Ectodermal cell (in vitro differentiated cells): ENCODE measurements around the gene PDCD7.
"Not testable (repeated sequence)": the region's sequence is repeated elsewhere in the genome, so short reads cannot be mapped to it uniquely, and the experiment has no call there.

ENCODE experiments used
- H3K27ac ChIP-seq: 2 replicates; pipeline ENCODE4 v1.7.0; 2013; ENCODE audit warnings: mild to moderate bottlenecking, low read depth, low read length; ENCODE audit not compliant: insufficient read depth, poor library complexity, severe bottlenecking
- H3K27me3 ChIP-seq: 2 replicates; pipeline ENCODE4 v1.7.0; 2013; ENCODE audit warnings: mild to moderate bottlenecking, low read length; ENCODE audit not compliant: insufficient read depth, control insufficient read depth, poor library complexity, severe bottlenecking
- H3K36me3 ChIP-seq: one replicate; pipeline ENCODE4 v1.7.0; 2013; ENCODE audit warnings: low read length; ENCODE audit not compliant: control insufficient read depth, insufficient read depth
- H3K4me1 ChIP-seq: one replicate; pipeline ENCODE4 v1.7.0; 2013; ENCODE audit warnings: low read length; ENCODE audit not compliant: control insufficient read depth, insufficient read depth
- H3K4me3 ChIP-seq: 2 replicates; pipeline ENCODE4 v1.7.0; 2013; ENCODE audit warnings: low read depth, low read length, control low read depth; ENCODE audit not compliant: insufficient read depth
- H3K9me3 ChIP-seq: 2 replicates; pipeline ENCODE4 v1.7.0; 2013; ENCODE audit warnings: mild to moderate bottlenecking, low read length, moderate library complexity; ENCODE audit not compliant: control insufficient read depth
- WGBS, 2 experiments: methylation state at CpG; one replicate each; pipeline ENCODE4 v1.1.7; 2013; ENCODE audit warnings: missing lambda C conversion rate in 2 of 2; 5-methylcytosine and 5-hydroxymethylcytosine counted together

The PDCD7 gene

DNA sequence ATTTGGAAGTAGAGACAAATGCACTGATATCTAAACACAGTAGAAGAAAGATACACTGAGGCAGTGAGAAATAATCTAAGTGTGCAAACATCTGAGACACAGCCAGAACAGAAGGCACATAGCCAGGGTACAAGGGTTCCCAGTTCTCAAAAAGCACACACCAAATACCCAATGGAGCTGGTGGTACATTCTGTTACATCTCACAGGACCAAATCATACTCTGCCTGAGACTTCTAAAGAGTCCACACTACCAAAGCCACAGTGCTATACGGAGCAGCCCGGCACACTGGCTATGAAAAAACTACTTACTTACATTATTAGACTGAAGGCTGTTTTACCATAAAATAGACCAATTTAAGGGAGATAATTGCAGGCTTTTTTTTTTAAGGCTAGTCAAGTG is 32.3 kb upstream of the PDCD7 start:
- 98 to 100% methylated on average over 2 of the region's 2 CpGs for WGBS, 2 experiments
- peaks cover 13% of the 10 kb centered on the region for H3K36me3 ChIP-seq

DNA sequence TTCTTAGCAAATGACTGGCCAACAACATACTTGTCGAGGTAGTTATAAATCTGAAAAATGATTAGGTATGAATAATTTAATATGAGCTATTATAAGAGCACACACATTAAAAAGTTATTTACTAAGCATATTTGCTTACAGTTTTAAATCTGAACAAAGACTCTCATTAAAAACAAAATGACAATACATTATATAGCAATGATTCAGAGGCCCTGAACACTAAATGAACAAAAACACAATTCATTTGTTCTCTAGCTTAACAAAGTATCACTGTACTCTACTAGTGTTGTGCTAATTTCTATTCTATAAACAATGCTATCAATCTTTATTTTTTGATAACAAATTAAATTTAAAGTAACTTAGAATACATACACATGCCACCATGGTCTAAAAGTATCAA is 30.5 kb upstream of the PDCD7 start:
- peaks cover 16% of the 10 kb centered on the region for H3K36me3 ChIP-seq
- H3K27me3 ChIP-seq, result no peaks in the 10 kb centered on the region
- H3K27ac ChIP-seq, result no peak overlapping the region
- no CpG with 5 or more reads among the region's 1 CpG for WGBS, 2 experiments
- H3K9me3 ChIP-seq, result no peaks in the 10 kb centered on the region
- H3K4me3 ChIP-seq, result no peak overlapping the region
- H3K4me1 ChIP-seq, result no peaks in the 10 kb centered on the region

More for the DNA sequence above, 32.3 kb upstream of the PDCD7 start:
- H3K4me1 ChIP-seq, result no peaks in the 10 kb centered on the region
- no peak overlapping the region for H3K4me3 ChIP-seq
- H3K27ac ChIP-seq, result no peak overlapping the region
- no peaks in the 10 kb centered on the region for H3K9me3 ChIP-seq
- H3K27me3 ChIP-seq, result no peaks in the 10 kb centered on the region

DNA sequence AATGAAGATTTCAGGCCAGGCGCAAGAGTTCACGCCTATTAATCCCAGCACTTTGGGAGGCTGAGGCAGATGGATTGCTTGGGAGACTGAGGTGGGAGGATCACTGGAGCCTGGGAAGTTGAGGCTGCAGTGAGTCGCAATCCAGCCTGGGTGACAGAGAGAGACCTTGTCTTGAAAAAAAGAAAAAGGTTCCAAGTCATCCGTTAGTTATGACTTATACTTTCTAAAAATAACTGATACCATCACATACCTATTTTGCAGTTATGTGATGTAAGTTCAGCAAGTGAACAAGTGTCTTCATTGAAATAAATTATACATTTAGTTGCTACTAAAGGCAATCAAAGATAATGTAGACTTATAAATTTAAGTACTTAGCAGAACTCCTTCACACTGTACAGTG is 29.4 kb upstream of the PDCD7 start:
- no peak overlapping the region for H3K4me3 ChIP-seq
- no peaks in the 10 kb centered on the region for H3K9me3 ChIP-seq
- 93 to 96% methylated on average over 3 of the region's 4 CpGs for WGBS, 2 experiments
- H3K27ac ChIP-seq, result no peak overlapping the region
- peaks cover 21% of the 10 kb centered on the region for H3K36me3 ChIP-seq
- H3K27me3 ChIP-seq, result no peaks in the 10 kb centered on the region
- no peaks in the 10 kb centered on the region for H3K4me1 ChIP-seq

DNA sequence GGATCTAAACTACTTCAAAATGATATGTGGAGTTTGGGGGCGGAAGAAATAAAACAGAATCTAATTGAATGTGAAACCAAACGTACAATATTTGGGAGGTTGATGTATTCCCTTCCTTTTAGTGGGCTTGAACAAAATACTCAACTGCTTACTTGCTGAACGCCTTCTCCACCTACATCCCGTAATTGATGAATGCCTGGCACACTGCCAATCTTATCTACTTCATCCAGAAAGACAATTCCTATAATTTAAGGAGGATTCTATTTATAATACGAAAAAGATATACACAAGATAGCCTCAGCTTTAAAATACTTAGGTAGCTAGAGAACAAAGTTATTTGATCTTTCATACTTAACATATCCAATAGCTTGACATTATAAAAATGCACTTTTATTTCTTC is 23.1 kb upstream of the PDCD7 start:
- Histone ChIP-seq H3K4me1 (no peaks in the 10 kb centered on the region), H3K4me3 (no peak overlapping the region), H3K9me3 (no peaks in the 10 kb centered on the region), H3K36me3 (peaks cover 36% of the 10 kb centered on the region), H3K27ac (no peak overlapping the region), H3K27me3 (no peaks in the 10 kb centered on the region)
- WGBS, 2 experiments, result 94 to 100% methylated on average over 4 to 5 of the region's 5 CpGs

DNA sequence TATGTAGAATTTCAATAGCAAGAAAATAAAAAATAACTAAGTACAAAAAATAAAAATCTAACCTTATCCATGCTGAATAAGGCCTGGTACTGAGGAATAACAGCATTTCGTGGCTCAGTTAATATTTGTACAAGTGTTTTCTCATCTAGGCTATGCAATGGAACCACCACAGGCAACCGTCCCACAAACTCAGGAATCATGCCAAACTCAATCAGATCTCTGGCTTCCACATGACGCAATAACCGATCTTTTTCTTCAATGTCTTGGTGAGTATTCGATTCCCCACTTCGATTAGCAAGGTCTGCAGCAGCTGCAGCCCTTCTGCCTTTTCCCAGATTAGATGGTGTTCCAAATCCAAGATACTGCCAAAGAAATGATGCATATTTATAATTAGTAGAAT is 21.1 kb upstream of the PDCD7 start:
- no peak overlapping the region for H3K27ac ChIP-seq
- WGBS, 2 experiments, result 96 to 98% methylated on average over 6 of the region's 6 CpGs
- no peaks in the 10 kb centered on the region for H3K9me3 ChIP-seq
- peaks cover 38% of the 10 kb centered on the region for H3K36me3 ChIP-seq
- H3K4me1 ChIP-seq, result no peaks in the 10 kb centered on the region
- H3K4me3 ChIP-seq, result no peak overlapping the region
- no peaks in the 10 kb centered on the region for H3K27me3 ChIP-seq

DNA sequence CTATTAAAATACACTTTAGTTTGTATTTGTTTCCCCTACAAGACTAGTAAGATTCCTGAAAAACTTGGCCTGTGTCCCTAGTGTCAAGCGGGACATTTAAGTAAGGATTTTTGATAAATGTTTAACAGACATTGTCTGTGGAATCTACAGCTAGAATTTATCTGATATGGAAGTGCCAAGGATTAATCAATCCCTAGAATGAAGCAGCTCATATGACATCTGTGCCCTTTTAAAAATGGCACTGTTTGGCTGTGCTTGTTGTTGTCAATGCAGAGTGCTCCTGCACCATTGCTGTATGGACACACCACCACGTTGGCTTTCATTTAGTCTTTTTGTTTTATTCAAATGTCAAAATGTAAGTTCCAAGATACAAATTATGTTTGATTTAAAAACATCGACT is 14.3 kb upstream of the PDCD7 start:
- no peaks in the 10 kb centered on the region for H3K27me3 ChIP-seq
- H3K9me3 ChIP-seq, result no peaks in the 10 kb centered on the region
- WGBS, 2 experiments, result 94 to 100% methylated on average over 3 of the region's 3 CpGs
- H3K4me1 ChIP-seq, result no peaks in the 10 kb centered on the region
- no peak overlapping the region for H3K27ac ChIP-seq
- H3K4me3 ChIP-seq, result no peak overlapping the region
- peaks cover 7% of the 10 kb centered on the region for H3K36me3 ChIP-seq

DNA sequence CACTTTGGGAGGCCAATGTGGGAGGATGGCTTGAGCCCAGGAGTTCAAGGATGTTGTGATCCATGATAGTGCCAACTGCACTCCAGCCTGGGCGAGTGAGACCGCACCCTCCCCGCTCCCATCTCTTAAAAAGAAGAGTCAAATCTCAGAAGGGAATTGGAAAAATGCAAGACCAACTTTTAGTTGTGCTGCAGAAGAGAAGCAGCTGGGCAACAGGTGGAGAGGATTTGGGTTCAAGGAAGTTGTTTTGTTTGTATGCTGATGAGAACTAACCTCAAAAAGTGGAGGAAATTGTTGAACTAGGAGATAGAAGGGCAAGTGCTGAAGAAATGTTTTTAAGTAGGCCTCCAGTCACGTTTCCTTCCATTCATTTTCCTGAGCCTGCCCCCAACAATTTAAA is 12.8 kb upstream of the PDCD7 start:
- Histone ChIP-seq H3K4me1 (no peaks in the 10 kb centered on the region), H3K9me3 (no peaks in the 10 kb centered on the region), H3K27ac (no peak overlapping the region), H3K27me3 (no peaks in the 10 kb centered on the region), H3K4me3 (no peak overlapping the region), H3K36me3 (peaks cover 5% of the 10 kb centered on the region)
- WGBS, 2 experiments, result 95% methylated on average over 4 of the region's 4 CpGs

DNA sequence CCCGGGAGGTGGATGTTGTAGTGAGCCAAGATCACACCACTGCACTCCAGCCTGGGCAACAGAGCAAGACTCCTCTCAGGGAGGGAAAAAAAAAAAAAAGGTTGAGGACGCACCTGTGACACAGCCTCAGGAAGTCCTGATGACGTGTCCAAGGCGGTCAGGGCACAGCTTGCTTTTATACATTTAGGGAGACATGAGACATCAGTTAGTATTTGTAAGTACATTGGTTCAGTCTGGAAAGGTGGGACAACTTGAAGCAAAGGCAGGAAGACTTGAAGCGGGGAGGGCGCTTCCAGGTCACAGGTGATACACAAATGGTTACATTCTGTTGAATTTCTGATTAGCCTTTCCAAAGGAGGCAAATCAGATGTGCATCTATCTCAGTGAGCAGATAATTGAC is 5.0 kb upstream of the PDCD7 start:
- not testable (repeated sequence) for H3K27me3 ChIP-seq, H3K36me3 ChIP-seq, H3K4me1 ChIP-seq, H3K4me3 ChIP-seq, H3K27ac ChIP-seq, H3K9me3 ChIP-seq
- 94% methylated on average over 6 of the region's 6 CpGs for WGBS, 2 experiments

DNA sequence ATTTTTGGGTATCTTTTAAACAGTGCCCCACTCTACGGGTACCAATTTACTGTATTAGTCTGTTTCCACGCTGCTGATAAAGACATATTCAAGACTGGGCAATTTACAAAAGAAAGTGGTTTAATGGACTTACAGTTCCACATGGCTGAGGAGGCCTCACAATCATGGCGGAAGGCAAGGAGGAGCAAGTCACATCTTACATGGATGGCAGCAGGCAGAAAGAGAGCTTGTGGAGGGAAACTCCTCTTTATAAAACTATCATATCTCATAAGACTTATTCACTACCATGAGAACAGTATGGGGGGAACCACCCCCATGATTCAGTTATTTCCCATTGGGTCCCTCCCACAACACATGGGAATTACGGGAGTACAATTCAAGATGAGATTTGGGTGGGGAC is 4.3 kb upstream of the PDCD7 start:
- H3K4me1 ChIP-seq, H3K27me3 ChIP-seq, H3K27ac ChIP-seq, H3K36me3 ChIP-seq, H3K9me3 ChIP-seq, H3K4me3 ChIP-seq: not testable (repeated sequence)
- WGBS, 2 experiments, result 90 to 94% methylated on average over 4 of the region's 4 CpGs

DNA sequence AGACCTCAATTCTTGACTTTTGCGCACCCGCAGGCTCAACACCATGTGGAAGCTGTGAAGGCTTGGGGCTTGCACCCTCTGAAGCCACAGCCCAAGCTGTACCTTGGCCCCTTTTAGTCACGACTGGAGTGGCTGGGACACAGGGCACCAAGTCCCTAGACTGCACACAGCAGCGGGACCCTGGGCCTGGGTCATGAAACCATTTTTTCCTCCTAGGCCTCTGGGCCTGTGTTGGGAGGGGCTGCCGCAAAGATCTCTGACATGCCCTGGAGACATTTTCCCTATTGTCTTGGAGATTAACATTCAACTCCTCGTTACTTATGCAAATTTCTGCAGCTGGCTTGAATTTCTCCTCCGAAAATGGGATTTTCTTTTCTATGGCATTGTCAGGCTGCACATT is 3.5 kb upstream of the PDCD7 start:
- 89 to 90% methylated on average over 7 of the region's 7 CpGs for WGBS, 2 experiments
- not testable (repeated sequence) for H3K36me3 ChIP-seq, H3K4me1 ChIP-seq, H3K27me3 ChIP-seq, H3K9me3 ChIP-seq, H3K4me3 ChIP-seq, H3K27ac ChIP-seq

DNA sequence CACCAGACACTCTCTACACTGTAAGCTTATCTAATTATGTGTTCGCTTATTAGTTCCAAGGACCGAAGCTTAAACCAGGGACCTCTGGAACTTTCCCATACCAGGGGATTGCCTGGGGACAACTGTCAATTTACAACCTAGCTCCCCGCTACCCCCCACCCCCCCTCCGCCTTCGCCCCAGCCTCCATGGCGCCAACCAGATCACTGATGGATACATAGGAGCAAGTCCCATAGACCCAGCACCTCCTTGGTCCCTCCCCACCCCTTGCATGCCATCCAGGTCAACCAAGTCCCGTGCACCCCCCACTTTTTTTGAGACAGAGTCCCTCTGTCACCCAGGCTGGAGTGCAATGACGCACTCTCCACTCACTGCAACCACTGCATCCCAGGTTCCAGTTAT is 930 bp upstream of the PDCD7 start:
- Histone ChIP-seq H3K27me3 (no peaks in the 10 kb centered on the region), H3K4me3 (peak overlapping the region; percentile 85), H3K27ac (no peak overlapping the region), H3K9me3 (no peaks in the 10 kb centered on the region), H3K4me1 (no peaks in the 10 kb centered on the region), H3K36me3 (no peaks in the 10 kb centered on the region)
- 89 to 94% methylated on average over 8 of the region's 8 CpGs for WGBS, 2 experiments
